ENCODE measurements around the gene POU2F1.

Gene POU2F1

DNA sequence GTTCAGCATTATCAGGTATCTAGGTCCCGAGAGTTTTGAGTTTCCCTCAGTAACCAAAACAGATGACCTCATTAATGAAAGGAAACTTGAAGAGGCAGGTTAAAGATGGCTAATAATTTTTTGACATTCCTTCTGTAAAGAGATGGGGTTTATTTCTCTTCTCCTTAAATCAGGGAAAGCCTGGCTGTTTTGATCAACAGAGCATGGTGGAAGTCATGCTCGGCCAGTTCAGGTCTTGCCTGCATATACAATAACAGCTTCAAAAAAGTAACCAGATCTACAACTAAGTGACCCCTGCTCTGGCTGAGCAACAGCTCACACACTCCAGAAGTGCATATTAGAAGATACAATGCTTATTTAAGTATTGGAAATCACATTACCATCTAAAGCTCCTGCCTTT lies 36.6 kb upstream of the POU2F1 start:
- TF ChIP-seq, protein P1, sequence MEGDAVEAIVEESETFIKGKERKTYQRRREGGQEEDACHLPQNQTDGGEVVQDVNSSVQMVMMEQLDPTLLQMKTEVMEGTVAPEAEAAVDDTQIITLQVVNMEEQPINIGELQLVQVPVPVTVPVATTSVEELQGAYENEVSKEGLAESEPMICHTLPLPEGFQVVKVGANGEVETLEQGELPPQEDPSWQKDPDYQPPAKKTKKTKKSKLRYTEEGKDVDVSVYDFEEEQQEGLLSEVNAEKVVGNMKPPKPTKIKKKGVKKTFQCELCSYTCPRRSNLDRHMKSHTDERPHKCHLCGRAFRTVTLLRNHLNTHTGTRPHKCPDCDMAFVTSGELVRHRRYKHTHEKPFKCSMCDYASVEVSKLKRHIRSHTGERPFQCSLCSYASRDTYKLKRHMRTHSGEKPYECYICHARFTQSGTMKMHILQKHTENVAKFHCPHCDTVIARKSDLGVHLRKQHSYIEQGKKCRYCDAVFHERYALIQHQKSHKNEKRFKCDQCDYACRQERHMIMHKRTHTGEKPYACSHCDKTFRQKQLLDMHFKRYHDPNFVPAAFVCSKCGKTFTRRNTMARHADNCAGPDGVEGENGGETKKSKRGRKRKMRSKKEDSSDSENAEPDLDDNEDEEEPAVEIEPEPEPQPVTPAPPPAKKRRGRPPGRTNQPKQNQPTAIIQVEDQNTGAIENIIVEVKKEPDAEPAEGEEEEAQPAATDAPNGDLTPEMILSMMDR (IDR thresholded peaks at IDR 0.05; ENCODE audit: control insufficient read depth, extremely low read depth, insufficient read depth), result no peak
- no peak for DNase-seq (ENCODE audit: low read depth)
- H3K4me3 ChIP-seq (ENCODE audit: low read depth, low read length), result no peak overlapping the region

DNA sequence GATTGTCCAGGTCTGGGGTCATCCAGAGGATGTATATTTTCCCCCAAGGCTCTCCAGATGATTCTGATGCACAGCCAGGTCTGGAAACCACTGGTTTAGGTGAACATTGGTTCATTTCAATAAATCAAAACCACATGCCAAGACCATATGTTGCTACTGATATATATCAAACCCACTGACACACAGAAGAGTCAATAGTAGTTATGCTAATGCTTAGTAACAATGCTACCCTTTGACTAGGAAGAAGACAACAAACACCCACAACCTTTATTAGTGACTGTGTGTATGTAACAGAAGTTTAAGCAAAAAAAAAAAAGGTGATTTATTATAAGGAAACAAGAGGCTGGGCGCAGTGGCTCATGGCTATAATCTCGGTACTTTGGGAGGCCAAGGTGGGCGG lies 35.6 kb upstream of the POU2F1 start:
- TF ChIP-seq, protein P1 (IDR thresholded peaks at IDR 0.05; ENCODE audit: control insufficient read depth, extremely low read depth, insufficient read depth), result no peak

DNA sequence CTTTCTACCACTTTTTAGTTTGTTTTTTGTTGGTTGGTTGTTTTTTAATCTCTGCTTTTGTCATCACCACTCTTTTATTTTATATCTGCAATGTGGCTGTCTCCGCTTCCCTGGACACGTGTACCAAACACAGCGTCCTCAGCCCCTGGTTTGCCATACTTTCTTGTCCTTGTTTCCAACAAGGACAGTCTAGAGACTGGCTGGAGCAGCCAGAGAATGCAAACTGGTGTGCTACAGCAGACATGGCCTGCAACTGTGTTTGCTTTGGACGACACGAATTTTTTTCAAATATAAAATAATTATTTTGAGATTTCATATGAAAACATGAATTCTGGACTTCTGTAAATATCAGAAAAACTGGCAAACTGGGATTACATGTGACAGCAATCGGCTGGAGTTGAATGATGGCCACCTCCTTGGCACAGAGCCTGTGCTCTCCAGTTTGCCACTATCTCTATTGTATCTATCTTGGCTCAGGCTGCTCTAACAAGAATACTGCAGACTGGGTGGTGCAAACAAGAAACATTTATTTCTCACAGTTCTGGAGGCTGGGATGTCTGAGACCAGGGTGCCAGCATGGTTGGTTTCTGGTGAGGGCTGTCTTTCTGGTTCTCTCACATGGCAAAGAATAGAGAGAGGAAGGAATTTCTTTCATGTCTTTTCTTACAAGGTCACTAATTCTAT lies 34.6 kb upstream of the POU2F1 start:
- TF ChIP-seq, protein P1 (IDR thresholded peaks at IDR 0.05; ENCODE audit: control insufficient read depth, extremely low read depth, insufficient read depth), result no peak
- H3K4me3 ChIP-seq (ENCODE audit: low read depth, low read length), result no peak overlapping the region
- DNase-seq (ENCODE audit: low read depth), result no peak

More for the DNA sequence above, 35.6 kb upstream of the POU2F1 start:
- no peak for DNase-seq (ENCODE audit: low read depth)
- no peak overlapping the region for H3K4me3 ChIP-seq (ENCODE audit: low read depth, low read length)

DNA sequence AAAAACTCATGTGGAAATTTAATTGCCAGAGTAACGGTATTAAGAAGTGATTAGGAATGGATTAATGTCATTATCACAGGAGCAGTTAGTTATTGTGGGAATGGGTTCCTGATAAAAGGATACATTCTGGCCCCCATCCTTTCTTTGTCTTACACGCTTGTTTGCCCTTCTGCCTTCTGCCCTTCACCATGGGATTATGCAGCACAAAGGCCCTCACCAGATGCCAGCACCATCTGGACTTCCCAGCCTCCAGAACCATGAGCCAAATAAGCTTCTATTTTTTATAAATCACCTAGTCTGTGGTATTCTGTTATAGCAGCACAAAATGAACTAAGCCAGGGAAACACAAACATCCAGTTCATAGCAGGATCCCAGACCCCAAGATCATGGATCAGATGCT lies 33.9 kb upstream of the POU2F1 start:
- DNase-seq (ENCODE audit: low read depth), result no peak
- TF ChIP-seq, protein P1 (IDR thresholded peaks at IDR 0.05; ENCODE audit: control insufficient read depth, extremely low read depth, insufficient read depth), result no peak
- no peak overlapping the region for H3K4me3 ChIP-seq (ENCODE audit: low read depth, low read length)

DNA sequence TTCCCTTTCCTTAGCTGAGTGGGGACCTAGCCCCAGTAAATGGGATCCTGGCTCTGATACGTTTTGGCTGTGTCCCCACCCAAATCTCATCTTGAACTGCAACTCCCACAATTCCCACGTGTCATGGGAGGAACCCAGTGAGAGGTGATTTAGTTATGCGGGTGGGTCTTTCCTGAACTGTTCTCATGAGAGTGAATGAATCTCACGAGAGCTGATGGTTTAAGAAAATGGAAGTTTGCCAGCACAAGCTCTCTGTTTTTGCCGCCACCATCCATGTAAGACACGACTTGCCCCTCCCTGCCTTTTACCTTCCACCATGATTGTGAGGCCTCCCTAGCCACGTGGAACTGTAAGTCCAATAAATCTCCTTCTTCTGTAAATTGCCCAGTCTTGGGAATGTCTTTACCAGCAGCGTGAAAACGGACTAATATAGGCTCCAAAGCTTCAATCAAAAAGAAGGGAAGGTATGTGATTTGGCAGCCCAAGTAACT lies 29.9 kb upstream of the POU2F1 start:
- DNase-seq (ENCODE audit: low read depth), result no peak
- H3K4me3 ChIP-seq (ENCODE audit: low read depth, low read length), result no peak overlapping the region
- TF ChIP-seq, protein P1 (IDR thresholded peaks at IDR 0.05; ENCODE audit: control insufficient read depth, extremely low read depth, insufficient read depth), result no peak

DNA sequence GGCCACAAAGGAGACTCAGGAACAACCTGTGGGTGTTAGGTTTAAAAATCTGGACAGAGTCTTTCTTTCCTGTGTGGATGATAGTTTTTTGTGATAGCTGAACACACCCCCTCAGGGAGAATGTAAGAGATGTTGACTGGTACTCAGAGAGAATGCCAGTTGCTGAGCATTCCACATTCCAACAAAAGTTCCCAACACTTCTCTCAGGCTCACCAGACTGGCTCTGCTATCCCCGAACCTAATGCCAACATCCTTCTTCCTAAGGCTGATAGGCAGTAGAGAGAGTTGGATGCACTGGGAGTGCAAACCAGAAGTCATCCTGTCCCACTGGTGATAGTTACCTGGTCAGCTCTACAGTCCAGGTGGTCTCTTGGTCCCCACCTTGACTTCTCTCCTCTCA lies 28.7 kb upstream of the POU2F1 start:
- no peak overlapping the region for H3K4me3 ChIP-seq (ENCODE audit: low read depth, low read length)
- DNase-seq (ENCODE audit: low read depth), result no peak
- TF ChIP-seq, protein P1 (IDR thresholded peaks at IDR 0.05; ENCODE audit: control insufficient read depth, extremely low read depth, insufficient read depth), result no peak

DNA sequence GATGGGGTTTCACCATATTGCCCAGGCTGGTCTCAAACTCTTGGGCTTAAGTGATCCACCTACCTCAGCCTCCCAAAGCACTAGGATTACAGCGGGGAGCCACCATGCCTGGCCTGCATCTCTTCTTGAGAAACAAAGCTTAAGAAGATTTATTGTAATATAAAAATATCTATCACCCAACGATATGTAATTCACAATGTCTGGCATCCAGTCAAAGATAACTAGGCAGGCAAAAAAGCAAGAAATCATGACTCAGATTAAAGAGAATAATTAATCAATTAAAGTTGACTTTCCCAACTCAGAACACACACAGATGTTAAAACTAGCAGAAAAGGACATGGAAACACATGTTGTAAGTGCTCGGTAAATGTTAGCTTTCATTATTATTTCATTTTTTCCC lies 26.5 kb upstream of the POU2F1 start:
- DNase-seq (ENCODE audit: low read depth), result no peak
- H3K4me3 ChIP-seq (ENCODE audit: low read depth, low read length), result no peak overlapping the region
- TF ChIP-seq, protein P1 (IDR thresholded peaks at IDR 0.05; ENCODE audit: control insufficient read depth, extremely low read depth, insufficient read depth), result no peak
